SH-SY5Y (cell line): ENCODE data around the gene FKBP10.

ENCODE experiments used
- GATA2 ChIP-seq: IDR thresholded peaks from 2 replicates; pipeline ENCODE4 v1.6.1; 2011; ENCODE audit warnings: mild to moderate bottlenecking, low read depth, low read length
- GATA3 ChIP-seq: IDR thresholded peaks from 2 replicates; pipeline ENCODE4 v1.6.1; 2011; ENCODE audit warnings: low read depth, mild to moderate bottlenecking, low read length, moderate library complexity

DNA sequence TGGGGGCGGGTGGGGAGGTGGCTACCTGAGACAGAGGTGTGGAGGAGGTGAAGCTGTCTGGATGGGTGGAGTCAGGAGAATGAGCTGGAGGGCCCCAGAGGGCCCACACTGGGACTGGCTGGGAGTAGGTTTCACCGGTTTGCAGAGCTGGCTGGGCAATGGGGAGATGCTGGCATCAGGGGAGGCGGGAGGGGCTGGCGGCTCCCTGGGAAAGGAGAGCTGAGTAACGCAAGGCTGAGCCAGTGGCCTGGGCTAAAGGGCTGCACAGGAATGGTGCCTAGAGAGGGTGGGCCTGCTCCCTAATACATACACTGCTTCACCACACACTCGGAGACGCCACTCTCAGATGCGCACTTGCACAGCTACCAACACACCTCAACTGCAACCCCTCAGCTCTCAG is 13.4 kb upstream of the FKBP10 start:
- TF ChIP-seq GATA3, result no peak
- TF ChIP-seq GATA2, result no peak
